ENCODE results near the gene DNAJB6.
A peak's percentile ranks its signal among the peaks of the same experiment; 100 is the strongest.

The DNAJB6 gene

DNA sequence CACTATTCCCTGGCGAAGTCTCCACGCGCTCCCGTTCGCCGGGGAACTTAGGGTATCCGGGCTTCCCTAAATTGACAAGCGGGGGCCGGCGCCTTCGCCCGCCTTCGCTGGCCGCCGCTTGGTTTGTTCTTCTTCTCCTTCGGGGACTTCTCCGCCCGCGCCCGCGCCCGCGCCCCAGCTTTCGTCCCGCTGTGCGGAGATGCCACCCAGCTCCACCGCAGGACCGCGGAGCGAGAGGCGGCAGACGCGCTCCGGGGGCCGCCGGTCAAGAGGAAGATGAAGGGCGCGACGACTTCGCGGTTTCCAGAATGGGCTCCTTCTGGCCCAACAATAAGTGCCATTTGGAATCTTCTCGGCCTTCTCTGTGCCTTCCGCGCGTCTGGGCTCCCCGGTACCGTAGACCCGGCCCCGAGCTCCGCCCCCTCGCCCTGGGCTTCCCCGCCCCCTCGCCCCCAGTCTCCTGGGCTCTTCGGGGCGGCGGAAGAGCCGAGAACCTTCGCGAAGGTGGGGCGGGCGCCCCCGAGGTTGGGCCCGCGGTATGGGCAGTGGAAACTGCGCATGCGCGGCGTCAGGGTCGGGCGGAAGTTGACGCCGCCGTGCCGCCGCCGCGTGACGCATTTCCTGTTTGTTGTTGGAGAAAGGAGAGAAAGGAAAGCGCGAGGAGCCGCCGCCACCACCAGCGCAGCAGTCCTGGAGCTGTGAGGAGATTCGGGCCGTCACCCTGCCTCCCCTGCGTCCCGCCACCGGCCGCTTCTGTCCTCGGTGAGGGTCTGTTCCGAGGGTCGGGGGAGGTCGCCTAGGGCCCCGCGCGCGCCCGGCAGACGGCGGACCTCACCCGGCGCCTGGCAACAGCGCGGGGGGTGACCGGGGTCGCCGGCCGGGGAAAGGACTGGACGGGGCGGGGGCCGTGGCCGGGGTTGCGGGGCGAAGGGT is at the start of gene DNAJB6:
Gene DNAJB6 (plus strand): TSS at position 622 of the 933 bp plus-strand sequence. CDS start 21,569 bp downstream, outside the sequence.
- DNase-seq, result peak; percentile 89

DNA sequence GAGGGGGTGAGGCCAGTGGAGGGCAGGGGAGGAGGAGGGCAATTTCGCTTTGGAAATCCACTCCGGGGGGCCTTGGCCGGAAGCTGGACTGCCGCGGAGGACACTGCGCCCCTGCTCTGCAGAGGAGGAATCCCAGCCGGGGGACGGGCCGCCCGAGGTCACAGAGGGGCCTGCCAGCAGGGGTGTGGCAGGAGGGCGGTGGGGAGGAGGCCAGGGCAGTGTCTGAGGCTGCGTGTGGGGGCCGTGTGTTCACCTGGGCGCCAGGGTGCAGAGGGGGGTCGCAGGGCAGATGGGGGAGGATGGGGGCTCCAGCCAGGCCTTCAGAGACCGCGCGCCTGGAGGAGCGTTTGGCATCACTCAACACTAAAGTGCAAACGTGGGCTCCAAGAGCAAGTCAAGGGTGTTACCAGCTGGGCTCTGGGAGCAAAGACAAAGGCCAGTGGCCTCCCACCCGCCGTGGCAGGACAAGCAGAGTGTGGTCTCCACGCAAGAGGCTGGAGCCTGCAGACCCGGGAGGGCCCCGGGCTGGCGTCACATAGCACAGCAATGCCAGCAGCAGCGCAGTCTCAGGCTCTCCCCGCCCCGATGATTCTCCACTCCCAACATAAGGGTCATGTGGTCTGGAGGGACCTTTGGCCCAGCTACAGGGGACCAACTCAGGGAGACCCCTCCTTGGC is 45.3 kb upstream of the DNAJB6 start:
- DNase-seq, result no peak

DNA sequence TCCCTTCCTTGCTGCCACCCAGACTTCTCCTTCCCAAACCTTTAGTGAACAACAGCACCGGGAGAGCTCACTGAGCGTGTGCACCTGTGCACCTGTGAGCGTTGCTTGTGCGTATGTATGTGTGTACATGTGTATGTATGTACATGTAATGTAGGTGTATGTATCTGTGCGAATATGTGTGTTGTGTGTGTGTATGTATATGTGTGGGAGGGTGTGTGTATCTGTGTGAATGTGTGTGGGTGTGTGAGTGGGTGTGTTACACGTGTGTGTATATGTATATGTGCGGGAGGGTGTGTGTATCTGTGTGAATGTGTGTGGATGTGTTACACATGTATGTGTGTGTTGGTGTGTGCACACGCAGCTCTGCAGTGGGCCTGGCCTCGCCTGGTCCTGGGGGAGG is 44.5 kb upstream of the DNAJB6 start:
- DNase-seq, result no peak

DNA sequence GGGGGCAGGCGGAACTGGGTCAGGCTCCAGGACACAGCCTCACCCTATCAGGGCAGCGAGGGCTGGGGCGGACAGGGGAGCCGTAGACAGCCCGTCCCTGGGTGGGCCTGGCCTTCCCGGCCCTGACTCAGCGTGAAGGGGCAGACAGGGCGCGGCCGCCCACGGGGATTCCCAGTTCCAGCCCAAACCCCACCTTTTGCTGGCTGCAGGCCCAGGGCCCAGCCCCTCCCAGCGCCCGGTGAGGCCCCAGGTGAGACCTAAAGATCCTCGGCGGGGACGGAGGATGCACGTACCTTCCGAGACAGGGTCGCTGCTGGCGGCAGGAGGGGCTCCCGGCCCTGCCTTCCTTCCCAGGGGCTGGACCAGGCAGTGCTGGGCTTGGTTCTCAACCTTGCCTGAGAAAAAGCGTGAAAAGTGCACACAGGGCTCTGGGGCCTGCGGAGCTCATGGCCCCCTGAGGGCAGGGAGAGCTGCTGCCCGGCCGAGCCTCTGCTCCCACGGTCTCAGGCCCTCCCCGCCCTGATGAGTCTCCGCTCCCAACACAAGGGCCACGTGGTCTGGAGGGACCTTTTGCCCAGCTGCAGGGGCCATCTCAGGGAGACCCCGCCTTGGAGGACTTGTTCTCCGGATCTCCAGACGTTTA is 43.9 kb upstream of the DNAJB6 start:
- no peak for DNase-seq

DNA sequence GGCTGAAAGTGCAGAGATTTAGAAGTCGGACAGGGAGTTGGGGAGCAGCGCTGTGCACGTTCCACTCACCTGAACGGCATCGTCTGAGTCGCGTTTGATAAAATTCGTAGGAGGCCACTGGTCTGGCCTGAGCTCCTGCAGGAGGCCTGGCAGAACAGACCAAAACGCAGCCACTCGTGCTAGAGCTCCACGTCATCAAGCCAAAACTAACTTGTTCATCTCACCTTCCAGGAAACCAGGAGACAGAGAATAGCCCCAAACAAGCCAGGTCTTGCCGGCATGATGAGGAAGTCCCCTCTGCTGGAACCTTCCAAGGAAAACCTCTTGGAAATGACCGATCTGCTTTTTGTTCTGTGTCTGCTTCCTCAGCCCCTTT is 43.4 kb upstream of the DNAJB6 start:
- no peak for DNase-seq

DNA sequence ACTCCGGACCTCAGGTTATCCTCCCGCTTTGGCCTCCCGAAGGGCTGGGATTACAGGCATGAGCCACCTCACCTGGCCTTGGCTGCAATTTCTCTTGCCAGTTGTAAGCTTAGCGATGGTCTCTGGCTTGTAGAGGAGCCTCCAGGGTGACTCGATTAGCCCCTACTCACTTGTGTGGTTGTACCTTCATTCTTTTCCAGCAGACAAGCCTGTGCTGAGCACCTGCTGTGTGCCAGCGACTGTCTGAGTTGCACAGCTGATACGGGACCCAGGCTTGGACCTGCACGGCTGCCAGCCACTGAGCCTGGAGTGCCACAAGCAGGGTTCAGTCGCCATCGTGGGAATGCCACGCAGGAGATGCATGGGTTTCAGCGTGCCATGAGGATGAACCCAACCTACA is 42.0 kb upstream of the DNAJB6 start:
- DNase-seq, result no peak

DNA sequence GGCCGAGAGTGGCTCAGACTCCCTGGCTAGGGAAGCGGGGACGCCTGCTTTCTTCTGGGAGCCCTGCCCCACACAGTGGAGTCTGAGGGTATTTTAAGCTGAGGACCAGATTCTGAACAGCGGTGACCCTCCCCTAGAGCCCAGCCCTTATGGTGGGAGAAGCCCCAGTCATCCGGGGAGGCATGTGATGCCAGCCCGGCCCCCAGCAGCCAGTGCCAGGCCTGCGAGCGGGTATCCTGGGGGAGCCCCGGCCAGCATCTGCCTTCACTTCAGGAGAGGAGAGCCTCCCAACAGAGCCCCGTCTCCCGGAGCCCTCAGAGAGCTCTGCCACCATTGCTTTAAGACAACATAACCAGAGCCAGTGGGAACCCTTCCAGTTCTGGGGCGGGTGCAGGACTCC is 41.5 kb upstream of the DNAJB6 start:
- DNase-seq, result no peak

DNA sequence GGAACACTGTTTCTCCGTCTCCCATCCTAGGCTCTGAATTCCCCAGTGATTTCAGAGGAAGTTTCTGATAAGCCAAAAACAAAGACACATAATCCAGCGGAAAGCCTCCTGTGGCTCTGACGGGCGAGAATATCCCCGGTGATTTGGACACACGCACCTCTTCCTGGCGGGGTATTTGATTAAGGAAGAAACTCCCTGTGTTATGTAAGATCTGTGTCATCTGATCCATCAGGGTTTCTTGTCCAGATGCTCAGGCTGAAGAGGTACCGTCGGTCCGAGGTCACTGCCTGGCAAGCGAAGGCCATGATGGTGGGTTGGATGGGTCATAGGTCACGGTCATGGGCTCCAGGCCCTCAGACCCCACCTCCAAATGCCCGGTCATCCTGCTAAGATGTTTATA is 39.6 kb upstream of the DNAJB6 start:
- peak; percentile 68 for DNase-seq

DNA sequence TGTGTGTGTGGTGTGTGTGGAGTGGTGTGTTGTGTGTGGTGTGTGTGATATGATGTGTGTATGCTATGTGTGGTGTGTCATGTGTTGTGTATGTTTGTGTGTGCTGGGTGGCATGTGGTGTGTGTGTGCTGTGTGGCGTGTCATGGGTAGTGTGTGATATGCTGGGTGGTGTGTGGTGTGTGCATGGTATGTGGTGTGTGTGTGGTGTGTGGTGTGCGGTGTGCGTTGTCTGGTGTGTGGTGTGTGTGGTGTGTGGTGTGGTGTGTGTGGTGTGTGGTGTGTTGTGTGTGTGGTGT is 37.5 kb upstream of the DNAJB6 start:
- no peak for DNase-seq

DNA sequence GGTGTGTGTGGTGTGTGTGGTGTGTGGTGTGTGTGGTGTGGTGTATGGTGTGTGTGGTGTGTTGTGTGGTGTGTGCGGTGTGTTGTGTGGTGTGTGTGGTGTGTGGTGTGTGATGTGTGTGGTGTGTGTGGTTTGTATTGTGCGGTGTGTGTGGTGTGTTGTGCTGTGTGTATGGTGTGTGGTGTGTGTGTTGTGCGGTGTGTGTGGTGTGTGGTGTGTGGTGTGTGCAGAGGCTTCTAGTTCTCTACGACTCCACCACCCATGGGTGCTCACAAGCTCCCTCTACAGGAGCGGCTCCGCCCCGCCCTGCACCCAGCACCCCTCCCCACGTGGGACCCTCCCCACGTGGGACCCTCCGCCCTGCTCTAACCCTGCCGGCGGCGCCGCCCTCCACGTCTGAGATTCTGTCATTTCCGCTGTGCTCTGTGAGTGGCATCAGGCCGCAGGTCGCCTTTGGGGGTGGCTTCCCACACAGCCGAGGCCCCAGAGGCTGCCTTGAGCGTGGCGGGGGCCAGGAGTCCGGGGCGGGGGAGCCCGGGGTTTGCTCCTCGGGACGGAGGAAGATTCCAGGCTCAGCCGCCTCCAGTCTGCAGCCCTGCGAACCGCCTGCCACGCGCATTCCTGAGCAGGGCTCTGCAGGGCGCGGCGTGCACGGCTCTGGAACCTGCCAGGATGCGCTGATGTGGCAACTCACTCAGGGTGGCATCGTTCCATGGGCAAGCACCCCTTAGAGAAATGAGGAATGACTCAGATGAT is 37.0 kb upstream of the DNAJB6 start:
- peak; percentile 37 for DNase-seq

DNA sequence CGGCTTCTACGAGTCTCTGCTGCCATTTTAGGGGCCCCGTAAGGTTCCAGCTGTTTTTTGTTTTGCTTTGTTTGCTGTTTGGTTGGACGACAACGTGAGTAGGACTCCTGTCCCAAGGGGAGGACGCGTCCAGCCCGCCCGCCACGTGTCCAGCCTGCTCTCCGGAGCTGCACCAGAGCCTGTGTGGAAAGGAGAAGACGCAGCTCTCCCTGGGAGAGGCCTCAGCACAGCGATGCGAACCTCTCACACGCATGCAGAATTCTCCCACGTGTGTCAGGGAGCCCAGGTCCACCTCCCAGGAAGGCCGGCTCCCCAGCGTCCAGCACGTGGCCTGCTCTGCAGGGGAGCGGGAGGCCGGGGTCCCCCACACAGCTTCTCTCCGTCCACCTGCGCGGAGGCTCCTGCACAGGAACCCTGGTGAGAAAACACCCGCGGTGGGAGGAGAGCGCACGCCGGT is 36.4 kb upstream of the DNAJB6 start:
- no peak for DNase-seq

DNA sequence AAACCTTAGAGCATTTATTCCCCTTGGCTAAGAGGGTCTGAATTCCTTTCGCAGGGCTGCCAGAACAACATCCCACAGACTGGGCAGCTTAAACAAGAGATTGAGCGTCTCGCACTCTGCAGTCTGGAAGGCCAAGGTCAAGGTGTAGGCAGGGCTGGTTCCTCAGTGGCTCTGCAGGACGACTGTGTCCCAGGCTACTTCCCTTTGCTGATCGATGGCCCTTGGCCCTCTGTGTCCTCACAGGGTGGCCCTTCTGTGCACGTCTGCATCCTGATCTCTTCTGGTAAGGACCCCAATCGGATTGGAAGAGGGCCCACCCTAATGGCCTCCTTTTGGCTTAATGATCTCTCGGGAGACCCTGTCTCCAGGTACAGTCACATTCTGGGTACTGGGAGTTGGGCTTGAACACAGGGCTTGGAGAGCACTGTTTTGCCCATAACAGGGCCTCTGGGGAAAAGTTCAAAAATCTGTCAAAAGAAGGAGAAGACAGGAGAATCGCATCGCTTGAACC is 35.1 kb upstream of the DNAJB6 start:
- no peak for DNase-seq

DNA sequence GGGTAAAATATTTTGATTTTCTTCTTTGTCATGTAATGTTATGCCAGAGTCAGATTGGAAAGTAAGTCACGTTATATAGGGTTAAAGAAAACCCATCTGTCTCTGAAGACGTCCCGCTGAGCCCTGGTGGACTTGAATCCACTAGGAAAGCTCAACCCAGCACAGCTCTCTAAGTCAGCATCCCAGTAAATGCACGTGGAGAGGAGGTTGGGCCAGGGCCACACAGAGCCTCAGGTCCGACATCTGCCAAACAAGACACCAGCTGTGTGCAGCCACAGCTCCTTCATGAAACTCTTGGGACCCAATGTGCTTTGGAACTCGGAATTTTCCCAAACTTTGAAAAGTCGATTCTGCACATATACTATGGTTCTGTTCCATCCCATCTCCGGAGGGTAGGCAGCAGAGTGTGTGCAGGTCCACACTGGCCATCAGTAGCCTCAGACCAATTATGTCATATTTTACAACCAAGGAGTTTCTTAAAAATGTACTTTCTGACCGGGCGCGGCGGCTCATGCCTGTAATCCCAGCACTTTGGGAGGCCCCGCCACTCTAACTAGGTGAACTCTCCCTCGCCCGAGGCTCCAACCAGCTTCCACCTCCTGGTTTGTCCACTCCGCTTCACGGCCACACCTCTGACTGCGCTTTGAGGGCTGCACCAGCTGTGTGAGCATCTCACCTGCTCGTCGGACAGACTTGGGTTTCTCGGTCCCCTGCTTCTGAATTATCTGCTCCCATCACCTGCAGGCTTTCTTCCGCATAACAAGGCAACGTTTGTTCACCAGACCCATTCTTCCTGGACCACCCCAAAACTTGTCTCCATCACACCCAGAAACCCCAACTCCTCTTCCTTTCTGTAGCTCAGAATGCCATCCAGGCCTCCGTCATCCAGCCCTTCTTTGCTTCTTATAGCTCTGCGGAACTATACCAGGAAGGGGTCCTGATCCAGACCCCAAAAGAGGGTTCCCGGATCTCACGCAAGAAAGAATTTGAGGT is 29.7 kb upstream of the DNAJB6 start:
- peak; percentile 10 for DNase-seq

DNA sequence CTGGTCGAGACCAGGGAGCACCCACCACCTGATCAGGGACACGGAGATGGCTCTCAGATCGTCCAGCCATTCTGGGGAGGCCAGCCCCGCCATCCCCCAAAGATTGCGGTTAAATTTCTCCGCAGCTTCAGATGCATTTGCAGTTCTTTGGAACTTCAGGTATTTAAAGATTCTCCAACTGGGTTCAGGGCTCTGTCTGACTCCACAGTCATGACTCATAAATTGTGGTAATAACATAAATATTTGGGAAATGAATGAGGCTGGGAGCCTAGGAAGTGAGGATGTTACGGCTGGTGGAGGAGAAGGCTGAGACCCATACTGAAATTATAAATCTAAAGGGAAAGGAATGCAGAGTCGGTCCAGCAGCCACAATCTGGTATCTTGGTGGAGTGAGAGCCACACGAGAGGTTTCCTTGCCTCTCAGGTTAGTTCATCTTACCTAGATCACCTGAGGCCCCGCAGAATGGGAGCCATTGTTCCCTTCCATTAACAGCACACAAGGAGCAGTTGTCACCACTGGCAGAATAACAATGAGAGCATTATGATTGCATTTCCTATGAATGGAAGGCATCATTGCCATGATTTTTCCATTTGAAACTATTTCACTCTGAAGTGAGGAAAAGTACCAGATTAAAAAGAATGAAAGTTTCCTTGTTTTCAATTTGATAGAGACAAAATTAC is 26.7 kb upstream of the DNAJB6 start:
- DNase-seq, result peak; percentile 38

DNA sequence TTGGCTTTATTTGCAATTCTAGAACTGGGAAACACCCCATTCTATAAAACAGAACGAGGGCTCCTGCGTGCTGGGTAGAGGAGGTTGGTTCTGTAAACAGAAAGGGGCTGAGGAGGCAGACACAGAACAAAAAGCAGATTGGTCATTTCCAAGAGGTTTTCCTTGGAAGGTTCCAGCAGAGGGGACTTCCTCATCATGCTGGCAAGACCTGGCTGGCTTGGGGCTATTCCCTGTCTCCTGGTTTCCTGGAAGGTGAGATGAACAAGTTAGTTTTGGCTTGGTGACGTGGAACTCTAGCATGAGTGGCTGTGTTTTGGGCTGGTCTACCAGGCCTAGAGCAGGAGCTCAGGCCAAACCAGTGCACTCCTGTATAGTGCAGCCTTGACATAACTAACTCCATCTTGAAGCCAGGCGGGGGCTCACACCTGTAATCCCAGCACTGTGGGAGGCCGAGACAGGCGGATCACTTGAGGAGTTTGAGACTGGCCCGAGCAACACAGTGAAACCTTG is 26.1 kb upstream of the DNAJB6 start:
- no peak for DNase-seq

DNA sequence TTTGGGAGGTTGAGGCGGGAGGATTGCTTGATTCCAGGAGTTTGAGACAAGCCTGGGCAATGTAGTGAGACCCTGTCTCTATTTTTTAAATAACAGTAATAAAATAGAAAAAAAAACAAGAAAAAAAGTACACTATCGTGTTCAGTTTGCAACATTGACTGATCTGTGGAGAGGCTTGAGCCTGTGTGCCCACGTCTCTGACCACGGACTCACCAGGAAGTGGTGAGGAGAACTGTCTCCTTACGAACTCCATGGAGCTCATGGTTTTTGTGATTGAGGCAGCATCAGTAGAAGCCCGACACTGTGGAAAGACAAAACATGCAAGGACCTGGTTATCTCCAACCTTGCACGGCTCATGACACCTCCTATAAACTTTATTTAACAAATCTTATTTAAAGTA is 23.9 kb upstream of the DNAJB6 start:
- no peak for DNase-seq

DNA sequence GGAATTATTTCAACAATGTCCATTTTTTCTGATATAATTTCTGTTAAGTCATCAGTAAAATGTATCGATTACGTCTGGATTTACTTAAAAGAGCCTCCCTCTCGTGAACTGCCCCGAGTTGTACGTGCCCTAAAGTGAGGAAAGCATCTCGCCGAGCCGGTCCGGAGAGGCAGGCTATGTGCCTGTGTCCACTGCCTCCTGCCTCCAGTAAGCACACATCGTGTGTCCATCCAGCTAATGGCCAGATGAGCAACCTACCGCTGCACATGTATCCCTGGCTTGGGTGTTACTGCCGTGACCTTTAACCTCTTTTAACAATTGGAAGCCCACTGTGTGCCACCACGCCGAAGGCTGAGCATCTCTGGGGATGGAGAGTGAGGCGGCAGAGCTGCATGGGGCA is 23.2 kb upstream of the DNAJB6 start:
- DNase-seq, result no peak

DNA sequence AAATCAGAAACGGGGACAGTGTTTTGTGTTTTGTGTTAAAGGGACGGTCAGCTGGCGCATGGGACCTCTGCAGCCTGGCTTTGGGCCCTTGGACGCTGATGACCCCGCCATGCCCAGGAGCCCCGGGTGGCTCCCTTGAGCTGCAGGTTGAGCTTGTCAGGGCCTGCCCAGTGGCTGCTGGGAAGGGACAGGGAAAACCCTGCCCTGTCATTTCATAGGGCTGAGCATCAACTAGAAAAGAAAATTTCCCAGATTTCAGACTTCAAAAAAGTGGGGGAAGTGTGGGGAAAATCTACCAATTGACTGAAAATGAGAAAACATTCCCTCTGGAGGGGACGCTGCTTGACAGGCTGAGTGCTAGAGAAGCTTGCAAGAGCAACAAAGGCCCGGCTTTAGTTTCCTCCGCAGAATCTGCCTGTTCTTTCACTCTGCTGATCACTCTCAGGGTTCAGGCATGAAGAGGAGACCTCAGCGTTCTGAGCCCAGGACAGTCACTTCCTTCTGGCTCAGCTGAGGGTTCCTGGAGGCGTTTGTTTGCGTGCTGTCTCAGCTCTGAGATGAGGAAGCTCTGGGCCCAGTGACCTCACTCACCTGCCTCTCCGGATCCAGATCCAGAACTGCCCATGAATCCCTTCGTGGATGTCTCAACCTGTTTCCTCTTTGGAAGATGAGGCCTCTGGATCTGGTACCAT is 18.6 kb upstream of the DNAJB6 start:
- no peak for DNase-seq

DNA sequence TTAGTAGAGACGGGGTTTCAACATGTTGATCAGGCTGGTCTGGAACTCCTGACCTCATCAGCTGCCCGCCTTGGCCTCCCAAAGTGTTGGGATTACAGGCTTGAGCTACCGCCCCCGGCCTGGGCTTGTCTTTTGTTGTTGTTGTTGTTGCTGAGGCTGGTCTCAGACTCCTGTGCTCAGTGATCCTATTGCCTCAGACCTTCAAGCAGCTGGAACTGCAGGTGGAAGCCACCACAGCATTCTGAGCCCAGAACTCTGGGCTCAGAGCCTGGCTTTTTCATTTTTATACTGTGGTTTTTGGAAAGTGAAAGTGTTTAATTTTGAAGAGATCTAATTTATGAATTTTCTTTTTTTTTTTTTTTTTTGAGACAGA is 16.2 kb upstream of the DNAJB6 start:
- no peak for DNase-seq

DNA sequence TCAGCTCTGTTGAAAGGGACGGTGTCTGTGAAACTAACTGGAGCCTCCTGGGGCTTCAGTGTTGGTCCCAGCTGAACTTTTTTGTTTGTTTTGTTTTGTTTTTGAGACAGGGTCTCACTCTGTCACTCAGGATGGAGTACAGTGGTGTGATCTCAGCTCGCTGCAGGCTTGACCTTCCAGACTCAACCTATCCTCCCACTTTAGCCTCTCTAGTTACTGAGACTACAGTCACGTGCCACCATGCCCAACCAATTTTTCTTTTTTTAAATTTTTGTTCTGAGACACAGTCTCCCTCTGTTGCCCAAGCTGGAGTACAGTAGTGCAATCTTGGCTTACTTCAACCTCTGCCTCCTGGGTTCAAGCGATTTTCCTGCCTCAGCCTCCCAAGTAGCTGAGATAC is 13.4 kb upstream of the DNAJB6 start:
- no peak for DNase-seq

Data from NCI-H146 (cell line).